Memory B cell (primary cell): Measurements from ENCODE around the gene RMI2.

Experiments
- ATAC-seq: fragments of 150-1000 bp; cut with Tn5 transposase; 2 replicates; pipeline ENCODE4 v1.10.0; 2021; ENCODE audit warnings: low read depth, mild to moderate bottlenecking, moderate library complexity
- DNase-seq, 2 donors: peaks; one replicate each; pipeline ENCODE4 v3.0.0; 2022; ENCODE audit warnings: low spot score in 2 of 2
- H3K27ac Mint-ChIP-seq: one replicate; pipeline ENCODE4 v1.8.0; 2022; ENCODE audit warnings: mild to moderate bottlenecking, moderate library complexity, mixed read lengths
- H3K27me3 Mint-ChIP-seq: one replicate; pipeline ENCODE4 v1.8.0; 2022; ENCODE audit warnings: mixed read lengths
- H3K36me3 Mint-ChIP-seq: one replicate; pipeline ENCODE4 v1.8.0; 2022; ENCODE audit warnings: mild to moderate bottlenecking, mixed read lengths
- H3K4me1 Mint-ChIP-seq: one replicate; pipeline ENCODE4 v1.8.0; 2022; ENCODE audit warnings: mixed read lengths
- H3K4me3 Mint-ChIP-seq: one replicate; pipeline ENCODE4 v1.8.0; 2022; ENCODE audit warnings: mild to moderate bottlenecking, moderate library complexity, mixed read lengths
- H3K9me3 Mint-ChIP-seq: one replicate; pipeline ENCODE4 v1.8.0; 2022; ENCODE audit warnings: mixed read lengths

The RMI2 gene

DNA sequence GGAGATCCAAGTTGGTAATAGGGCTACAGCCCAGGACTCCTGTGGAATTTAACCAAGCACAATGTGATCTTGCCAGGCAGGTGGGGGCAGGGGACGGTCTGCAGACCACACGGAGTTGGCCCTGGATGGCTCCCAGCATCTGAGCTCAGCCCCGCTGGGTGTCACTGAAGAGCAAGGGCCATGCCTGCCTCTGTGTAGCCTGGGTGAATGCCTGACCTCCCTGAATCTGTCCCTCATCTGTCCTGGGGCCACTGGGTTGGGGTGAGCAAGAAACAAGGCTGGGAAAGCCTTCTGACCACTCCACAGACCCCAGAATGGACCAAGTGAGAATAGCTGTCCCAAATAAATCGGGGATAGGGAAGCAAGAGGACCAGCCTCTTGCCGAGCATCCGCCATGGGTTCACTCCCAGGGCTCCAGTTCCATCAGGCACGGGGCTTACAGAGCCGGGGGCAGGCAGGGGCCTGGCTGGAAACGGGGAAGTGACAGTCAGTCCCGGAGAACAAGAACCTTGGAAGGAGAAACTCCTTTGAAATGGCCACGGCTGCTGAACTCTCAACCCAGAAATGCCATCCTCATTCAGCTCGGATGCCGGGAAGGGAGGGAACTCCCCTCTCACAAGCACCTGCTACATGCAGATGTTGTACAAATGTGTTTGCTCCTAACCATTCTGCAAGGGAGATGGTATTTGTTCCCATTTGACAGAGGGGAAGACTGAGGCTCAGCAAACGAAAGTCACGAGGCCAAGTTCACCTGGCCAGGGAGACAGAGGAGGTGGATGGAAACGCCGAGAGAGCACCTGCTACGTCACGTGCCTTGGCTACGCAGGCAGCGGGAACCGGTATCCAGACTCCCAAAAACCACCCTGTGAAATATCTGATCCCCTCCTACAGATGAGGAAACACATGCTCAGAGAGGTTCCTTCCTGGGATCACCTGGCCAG, 50.0 kb downstream of the RMI2 start:
- Mint-ChIP-seq H3K27me3 (no peaks in the 10 kb centered on the region), H3K27ac (no peak overlapping the region), H3K4me3 (no peak overlapping the region), H3K4me1 (peaks cover 4% of the 10 kb centered on the region), H3K36me3 (no peaks in the 10 kb centered on the region), H3K9me3 (no peaks in the 10 kb centered on the region)
- DNase-seq, result no peak
- ATAC-seq, result no peak

DNA sequence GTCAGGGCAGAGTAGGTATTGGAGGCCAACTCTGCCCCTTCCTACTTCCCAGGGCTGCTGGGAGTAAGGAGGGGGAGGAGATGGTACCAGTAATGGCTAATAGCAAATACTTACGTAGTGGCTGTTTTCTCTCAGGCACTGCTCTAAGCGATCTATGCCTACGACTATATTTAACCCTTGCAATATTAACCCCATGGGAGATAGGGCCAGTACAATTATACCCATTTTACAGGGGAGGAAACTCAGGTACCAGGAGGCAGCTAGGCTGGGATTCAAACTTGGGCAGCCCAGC, 50.6 kb downstream of the RMI2 start:
- Mint-ChIP-seq H3K36me3 (no peaks in the 10 kb centered on the region), H3K4me3 (no peak overlapping the region), H3K4me1 (peaks cover 4% of the 10 kb centered on the region), H3K9me3 (no peaks in the 10 kb centered on the region), H3K27ac (no peak overlapping the region), H3K27me3 (no peaks in the 10 kb centered on the region)
- no peak for ATAC-seq
- no peak for DNase-seq

DNA sequence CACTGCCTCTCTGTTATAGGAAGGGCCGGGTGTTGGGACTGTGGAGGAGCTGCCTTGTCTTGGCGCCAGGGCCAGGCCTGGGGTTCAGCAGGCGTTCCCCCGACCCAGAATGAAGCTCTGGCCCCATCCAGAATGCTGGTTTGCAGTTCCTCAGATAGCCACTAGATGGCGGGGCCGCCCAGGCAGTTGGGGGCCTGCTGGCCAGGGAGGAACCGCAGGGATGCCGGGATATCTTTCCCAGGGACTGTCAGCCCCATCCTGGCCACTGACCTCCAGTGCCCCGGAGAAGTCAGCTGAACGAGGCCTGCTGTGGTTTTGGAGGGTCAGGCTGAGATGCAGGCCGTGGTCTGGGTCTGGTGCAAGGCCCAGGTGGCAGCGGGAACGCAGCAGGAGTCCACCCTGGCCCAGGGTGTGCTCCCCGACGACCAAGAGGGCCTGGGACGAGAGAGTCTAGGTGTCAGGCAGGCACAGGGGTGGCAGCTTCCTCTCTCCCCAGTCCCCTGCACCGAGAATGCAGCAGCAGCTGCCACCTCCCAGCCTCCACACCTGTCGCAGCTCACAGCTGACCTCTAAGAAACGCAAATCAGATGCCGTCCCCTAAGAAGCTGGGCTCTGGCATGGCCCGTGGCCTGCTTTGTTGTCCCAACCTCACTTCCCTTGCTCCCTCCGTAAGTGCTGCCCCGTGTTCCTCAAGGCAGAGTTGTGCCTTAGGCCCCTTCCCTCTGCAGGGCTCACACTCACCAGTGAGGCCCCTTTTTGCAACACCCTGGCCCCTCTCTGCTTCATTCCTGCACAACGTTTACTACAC, 51.2 kb downstream of the RMI2 start:
- Mint-ChIP-seq H3K27ac (no peak overlapping the region), H3K36me3 (no peaks in the 10 kb centered on the region)
- ATAC-seq, result peak; percentile 77

DNA sequence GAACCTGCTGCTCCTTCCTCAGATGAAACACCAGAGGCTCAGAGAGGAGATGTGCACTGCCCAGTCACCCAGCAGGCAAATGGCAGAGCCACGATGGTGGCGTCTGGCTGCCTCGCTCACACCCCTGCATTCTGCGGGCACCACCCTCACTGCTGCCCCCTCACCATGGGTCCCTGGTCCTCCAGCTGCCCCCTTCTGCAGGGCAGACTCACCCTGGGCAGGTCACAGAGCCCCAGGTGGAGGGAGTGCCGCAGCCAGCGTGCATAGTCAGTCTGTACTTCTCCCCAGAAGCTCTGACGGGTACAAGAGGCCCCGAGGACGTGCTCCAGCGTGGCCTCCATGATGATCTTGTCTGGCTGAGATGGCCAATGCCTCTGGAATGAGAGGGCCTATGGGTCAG, 52.9 kb downstream of the RMI2 start:
- Mint-ChIP-seq H3K36me3 (no peaks in the 10 kb centered on the region), H3K4me3 (no peak overlapping the region), H3K27ac (no peak overlapping the region), H3K9me3 (no peaks in the 10 kb centered on the region), H3K4me1 (peaks cover 4% of the 10 kb centered on the region), H3K27me3 (no peaks in the 10 kb centered on the region)
- no peak for ATAC-seq
- no peak for DNase-seq

More for the DNA sequence above, 51.2 kb downstream of the RMI2 start:
- DNase-seq, result peak; percentile 75 to 82
- no peaks in the 10 kb centered on the region for H3K9me3 Mint-ChIP-seq
- no peak overlapping the region for H3K4me3 Mint-ChIP-seq
- peaks cover 4% of the 10 kb centered on the region for H3K4me1 Mint-ChIP-seq
- no peaks in the 10 kb centered on the region for H3K27me3 Mint-ChIP-seq

DNA sequence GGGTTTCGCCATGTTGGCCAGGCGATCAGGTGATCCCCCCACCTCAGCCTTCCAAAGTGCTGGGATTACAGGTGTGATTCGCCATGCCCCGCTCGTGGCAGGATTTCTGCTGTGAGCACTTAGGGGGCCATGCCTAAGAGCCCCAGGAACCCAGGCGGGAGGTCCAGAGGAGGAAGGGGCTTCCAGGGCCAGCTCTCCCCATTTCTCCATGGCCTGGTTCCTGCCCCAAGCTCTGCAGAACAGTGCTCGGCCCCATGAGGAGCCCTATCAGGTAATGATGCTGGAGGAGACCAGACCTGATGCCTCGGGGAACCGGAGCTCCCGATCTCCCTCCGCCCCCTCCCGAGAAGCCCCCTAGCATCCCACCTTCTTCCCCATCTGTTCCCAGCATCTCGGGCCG, 53.6 kb downstream of the RMI2 start:
- no peaks in the 10 kb centered on the region for H3K9me3 Mint-ChIP-seq
- no peak for ATAC-seq
- H3K27ac Mint-ChIP-seq, result no peak overlapping the region

DNA sequence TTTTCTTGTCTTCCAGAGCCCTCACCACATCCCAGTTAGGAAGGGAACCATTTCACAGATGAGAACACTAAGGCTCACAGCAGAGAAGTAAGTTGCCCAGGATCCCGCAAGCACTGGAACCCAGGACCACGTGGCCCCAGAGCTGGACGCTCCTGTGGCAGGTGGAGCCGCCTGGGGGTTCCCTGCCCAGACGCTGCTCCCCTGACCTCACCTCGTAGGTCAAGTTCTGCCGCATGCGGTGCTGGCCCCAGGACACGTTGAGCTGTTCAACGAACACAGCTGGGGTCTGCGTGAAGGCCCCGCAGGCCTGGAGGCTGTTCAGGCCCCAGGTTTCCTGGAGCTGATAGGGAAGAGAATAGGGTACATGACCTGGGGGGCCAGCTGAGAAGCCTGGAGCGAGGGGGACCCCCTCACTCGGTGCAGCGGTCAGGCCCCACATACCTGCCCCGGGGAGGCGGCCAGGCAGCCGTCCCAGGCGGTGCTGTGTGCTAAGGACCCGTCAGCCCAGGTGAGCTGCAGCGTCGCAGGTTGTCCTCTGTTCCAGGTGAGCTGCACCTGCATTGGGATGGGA, 54.1 kb downstream of the RMI2 start:
- ATAC-seq (no peak), DNase-seq (no peak)
- Mint-ChIP-seq H3K27ac (no peak overlapping the region), H3K4me3 (no peak overlapping the region), H3K4me1 (peaks cover 4% of the 10 kb centered on the region), H3K36me3 (no peaks in the 10 kb centered on the region), H3K27me3 (peaks cover 2% of the 10 kb centered on the region), H3K9me3 (no peaks in the 10 kb centered on the region)

More for the DNA sequence above, 53.6 kb downstream of the RMI2 start:
- H3K27me3 Mint-ChIP-seq, result no peaks in the 10 kb centered on the region
- no peaks in the 10 kb centered on the region for H3K36me3 Mint-ChIP-seq
- peaks cover 4% of the 10 kb centered on the region for H3K4me1 Mint-ChIP-seq
- DNase-seq, result no peak
- H3K4me3 Mint-ChIP-seq, result no peak overlapping the region

DNA sequence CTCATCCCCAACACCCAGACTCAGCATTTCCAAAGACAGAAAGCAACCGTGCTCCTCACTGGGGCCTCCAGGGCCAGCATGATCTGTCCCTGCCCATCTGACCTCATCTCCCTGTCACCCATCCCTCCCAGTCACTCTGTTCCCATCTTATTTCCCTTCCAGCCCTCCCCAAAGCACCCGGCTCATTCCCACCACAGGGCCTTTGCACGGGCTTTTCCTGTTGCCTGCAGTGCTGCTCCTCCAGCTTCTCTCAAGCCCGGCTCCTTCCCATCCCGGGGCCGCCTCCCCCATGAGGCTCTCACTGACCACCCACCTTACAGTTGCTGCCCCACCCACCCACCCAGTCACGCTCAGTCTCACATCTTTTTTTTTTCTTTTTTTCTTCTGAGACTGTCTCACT, 54.8 kb downstream of the RMI2 start:
- Mint-ChIP-seq H3K9me3 (no peaks in the 10 kb centered on the region), H3K27ac (no peak overlapping the region), H3K4me1 (peaks cover 4% of the 10 kb centered on the region), H3K27me3 (peaks cover 2% of the 10 kb centered on the region), H3K36me3 (no peaks in the 10 kb centered on the region), H3K4me3 (no peak overlapping the region)
- DNase-seq (no peak), ATAC-seq (no peak)
